GM19467 (cell line): ENCODE measurements around the gene MAN1C1.

Source experiments
- ATAC-seq: cut with Tn5 transposase; IDR thresholded peaks from one replicate; pipeline ENCODE4 v1.9.1; 2021; ENCODE audit warnings: mild to moderate bottlenecking, moderate library complexity; ENCODE audit not compliant: unreplicated experiment

The MAN1C1 gene

DNA sequence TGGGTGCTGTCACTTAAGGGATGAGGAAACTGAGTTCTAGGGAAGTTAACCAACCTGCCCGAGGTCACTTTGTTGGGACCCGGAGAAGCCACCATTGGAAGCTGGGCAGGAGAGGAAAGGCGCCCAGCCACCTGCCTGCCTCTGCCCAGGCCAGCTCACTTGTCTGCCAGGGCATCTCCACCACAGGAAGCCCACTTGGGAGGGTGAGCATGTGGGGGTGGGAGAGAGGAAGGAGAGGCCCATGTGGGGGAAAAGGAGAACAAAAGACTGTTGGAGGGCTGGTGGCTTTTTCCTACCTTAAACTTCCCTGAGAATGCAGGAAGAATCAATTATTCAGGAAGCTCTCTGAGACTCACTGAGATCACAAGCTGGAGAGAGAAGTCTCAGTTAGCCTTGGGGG is 139.6 kb downstream of the MAN1C1 start:
- ATAC-seq: no peak

DNA sequence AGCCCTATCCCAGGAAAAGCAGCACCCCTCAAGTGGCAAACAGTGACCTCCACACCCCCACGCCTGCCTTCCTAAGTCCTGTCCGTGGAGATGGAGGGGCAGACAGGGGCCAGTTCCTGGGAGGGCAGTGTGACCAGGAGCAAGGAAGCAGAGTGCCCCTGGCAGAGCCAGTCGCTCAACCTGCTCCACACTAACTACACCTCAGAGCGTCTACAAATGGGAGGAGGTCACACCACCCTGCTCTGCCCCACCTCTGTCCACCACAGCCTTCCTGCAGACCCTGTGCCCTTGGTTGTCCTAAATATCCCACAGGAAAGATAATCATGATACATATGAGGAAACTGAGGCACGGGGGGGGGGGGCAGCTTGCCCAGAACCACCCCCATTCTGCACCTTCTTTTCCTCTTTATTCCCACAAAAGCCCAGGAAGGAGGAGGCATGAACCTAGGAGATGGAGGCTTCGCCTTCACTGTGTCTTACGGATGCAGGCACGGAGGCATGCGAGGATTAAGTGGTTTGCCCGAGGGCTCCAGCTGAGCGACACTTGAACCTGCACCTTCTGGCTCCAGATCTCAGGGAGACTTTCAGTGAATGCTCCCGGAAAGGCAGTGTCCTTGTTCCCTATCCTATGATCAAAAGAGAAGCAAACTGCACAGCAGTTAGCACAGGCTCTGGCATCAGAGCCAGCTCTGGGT is 140.7 kb downstream of the MAN1C1 start:
- no peak for ATAC-seq

DNA sequence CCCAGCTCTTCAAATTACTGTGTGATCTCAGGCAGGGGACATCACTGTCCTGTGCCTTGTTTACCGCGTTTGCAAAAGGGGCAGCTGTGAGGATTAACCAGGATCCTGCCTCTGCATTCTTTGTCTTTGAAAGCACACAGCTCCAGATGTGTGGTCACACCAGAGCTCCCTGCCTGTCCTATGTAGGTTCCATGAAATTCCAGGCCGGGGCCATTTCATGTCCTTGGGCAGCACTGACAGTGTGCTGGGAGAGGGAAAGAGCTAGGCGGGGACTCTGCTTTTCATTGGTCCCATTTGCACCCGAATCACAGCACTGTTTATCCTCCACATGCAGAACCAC is 141.2 kb downstream of the MAN1C1 start:
- ATAC-seq: no peak

DNA sequence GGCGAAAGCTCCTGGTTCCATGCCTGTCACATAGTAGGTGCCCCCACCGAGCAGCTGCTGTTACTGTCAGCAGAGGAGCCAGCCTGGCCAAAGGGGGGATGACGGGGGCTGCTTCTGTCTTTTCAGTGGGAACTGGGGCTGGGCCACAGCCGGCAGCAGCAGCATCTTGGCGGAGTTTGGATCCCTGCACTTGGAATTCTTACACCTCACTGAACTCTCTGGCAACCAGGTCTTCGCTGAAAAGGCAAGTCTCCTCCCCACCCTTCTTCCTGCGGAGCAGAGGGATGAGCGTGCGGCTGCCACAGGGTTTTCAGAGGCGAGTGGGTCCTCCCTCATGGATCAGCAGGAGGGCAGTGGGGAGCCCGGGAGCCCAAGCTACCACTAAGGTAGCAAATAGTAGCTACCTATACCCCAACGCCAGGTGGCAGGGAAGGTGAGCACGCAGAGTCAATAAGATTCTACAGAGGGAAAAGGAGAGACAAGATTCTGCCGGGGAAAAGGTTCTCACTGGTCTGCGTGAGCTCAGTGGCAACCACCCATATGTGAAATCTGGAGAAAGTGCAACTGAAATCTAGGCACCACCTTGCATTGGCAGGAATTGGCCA is 142.0 kb downstream of the MAN1C1 start:
- ATAC-seq: no peak

DNA sequence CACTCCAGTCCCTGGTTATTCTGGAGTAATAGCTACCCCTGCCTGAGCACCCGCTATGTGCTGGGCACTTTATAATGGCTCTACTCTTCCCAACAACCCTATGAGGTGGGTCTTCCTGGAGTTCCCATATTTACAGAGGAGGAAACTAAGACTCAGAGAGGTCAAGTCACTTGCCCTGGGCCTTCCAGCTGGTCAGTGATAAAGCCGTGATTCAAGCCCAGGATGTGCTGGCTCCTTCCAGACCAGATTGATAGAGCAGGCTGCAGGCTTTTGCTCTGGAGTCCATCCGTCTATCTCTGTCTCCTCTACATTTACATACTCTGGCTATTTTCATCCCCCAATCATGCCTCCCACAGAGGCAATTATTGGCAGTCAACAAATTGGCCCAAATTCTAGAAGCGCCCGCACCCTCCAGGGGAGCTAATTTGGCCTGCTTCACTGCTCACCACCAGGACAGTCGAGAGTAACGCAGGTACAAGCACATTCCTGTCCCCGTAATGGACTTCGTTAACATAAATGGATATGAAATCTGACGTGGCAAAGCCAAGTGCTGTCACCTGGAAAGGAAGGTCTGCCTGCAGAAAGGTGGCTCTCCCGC is 143.6 kb downstream of the MAN1C1 start:
- no peak for ATAC-seq

DNA sequence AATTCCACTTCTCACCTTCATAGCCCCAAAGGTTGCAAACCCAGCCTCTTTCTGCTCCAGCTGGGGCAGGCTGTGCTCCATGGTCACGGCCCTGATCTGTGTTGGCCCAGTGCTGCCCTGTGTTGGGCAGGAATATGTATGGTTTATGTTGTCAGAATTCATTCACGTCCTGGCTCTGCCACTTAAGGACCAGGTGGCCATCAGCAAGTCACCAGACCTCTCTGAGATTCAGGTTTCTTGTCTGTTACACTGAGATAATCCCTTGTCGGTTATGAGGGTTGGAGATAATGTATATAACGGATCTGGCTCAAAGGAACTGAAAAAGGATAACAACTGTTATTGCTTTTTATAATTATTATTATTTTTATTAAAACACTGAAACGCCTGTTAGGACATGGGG is 144.3 kb downstream of the MAN1C1 start:
- no peak for ATAC-seq

DNA sequence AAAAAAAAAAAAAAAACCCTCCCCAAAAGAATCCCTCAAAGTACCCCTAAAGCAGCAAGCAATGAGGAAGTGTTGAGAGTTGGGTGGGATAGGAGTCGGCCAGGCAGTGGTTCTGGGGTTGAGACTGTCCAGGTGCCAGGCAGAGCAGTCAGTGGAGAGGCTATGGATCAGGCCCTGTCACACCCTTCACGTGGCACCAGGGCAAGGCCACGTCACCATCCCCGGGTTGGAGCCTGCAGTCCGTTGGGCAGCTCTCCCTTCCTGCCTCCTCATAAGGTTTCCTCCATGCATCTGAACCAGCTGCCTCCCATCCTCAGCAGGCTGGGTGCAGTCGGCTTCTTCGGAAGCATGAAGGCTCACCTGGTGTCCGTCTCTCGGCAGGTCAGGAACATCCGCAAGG is 146.9 kb downstream of the MAN1C1 start:
- no peak for ATAC-seq

DNA sequence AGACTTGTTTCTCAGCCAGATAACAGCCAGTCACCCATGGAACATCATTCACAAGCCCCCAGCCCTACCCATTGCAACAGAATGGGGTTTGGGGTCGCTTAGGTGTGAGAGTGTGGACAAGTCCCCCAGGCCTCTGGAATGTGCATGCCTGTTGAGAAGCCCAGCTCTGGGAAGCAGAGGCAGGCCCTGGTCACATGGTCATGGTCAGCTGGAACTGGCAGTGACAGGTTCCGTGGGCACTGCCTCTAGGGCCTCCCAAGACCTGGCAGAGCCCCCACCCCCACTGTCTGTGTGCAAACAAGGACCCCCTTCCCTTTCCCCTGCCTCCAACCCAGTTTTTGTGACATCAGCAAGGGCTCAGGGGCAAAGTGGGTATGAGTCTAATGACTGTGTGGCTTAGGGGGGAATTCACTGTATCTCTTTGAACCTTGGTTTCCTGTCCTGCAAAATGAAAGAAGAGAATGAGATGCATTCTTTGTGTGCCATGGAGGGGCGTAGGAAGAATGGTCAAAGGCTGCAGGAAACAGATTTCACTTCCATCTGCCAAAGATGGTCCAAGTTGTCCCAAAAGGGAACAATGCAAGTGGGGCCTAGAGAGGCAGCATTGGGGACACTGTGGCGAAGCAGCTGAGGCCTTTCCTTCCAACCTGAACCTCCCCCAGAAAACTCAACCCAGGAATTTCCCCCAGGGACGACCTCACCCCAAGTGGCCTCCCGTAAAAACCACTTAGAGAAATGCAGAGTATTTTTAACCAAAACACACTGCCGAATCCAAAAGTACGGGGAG is 148.7 kb downstream of the MAN1C1 start:
- no peak for ATAC-seq

DNA sequence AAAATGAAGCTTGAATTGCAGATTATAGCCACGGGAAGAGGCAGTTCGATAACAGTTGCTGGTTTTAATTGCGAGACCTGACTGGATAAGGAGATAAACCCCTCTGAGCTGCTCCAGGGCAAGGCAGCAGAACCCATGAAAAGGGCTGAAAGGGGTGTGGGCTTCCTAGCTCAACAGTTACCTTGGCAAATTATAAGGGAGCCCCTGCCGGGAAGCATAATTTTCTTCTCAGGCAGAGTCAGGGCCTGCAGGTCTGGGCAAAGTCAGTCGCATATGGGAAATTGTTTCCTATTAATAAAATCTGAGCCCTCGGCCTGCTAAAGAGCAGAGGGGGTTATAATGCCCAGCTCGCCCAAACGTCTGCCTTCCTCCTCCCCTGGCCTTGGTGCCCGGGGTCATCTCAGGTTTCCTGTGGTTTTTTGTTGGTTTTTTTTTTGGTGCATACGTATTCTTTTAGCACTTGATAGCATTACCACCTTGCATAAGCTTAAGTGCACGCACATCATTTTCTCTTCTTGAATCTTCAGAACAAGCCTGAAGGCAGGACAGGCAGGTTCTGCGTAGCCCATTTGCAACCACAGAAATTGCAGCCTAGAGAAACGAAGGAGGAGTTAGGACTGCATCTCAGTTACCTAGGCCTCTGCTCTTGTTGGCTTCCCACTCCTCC is 149.5 kb downstream of the MAN1C1 start:
- ATAC-seq: no peak

DNA sequence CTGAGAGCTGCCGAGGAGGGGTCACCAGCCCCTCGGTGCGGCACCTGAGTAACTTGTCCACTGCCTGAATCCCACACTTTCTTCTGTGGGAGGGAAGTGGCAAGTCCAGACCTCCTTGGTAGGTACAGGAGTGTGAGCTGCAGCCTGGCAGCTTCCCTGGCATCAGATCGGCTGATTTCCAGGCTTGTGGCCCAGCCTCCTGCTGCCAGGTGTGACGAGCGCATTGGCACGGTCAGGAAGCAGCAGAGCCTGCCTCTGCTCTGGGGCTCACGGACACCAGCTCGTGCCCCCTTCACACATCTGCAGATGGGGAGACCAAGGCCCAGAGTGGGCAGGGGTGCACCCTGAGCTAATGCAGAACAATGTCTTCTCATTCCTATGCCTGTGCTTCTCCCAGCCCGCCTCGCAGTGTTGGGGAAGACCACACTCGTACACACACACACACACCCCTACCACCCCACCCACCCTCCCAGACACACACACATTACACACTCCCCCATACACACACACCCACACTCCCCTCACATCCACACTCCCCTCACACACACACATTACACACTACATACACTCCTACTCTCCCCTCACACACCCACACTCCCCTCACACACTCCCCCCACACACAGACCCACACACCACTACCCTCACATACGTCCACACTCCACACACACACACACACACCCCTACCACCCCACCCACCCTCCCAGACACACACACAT is 150.3 kb downstream of the MAN1C1 start:
- ATAC-seq: no peak

DNA sequence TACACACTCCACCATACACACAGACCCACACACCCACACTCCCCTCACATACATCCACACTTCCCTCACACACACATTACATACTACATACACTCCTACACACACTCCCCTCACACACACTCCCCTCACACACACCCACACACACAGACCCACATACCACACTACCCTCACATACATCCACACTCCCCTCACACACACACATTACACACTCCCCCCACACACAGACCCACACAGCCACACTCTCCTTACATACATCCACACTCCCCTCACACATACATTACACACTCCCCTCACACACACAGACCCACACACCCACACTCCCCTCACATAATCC is 150.8 kb downstream of the MAN1C1 start:
- no peak for ATAC-seq

DNA sequence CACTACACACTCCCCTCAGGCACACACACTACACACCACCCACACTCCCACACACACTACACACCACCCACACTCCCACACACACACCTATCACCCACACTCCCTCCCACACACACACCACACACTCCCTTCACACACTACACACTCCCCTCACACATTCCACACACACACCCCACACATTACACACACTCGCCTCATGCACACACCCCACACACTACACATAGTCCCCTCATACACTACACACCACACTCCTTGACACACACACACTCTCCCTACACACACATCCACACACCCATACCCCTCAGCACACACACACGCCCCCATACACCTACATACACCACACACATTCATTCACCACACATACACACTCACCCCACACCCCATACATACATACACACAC is 152.4 kb downstream of the MAN1C1 start:
- ATAC-seq: no peak

DNA sequence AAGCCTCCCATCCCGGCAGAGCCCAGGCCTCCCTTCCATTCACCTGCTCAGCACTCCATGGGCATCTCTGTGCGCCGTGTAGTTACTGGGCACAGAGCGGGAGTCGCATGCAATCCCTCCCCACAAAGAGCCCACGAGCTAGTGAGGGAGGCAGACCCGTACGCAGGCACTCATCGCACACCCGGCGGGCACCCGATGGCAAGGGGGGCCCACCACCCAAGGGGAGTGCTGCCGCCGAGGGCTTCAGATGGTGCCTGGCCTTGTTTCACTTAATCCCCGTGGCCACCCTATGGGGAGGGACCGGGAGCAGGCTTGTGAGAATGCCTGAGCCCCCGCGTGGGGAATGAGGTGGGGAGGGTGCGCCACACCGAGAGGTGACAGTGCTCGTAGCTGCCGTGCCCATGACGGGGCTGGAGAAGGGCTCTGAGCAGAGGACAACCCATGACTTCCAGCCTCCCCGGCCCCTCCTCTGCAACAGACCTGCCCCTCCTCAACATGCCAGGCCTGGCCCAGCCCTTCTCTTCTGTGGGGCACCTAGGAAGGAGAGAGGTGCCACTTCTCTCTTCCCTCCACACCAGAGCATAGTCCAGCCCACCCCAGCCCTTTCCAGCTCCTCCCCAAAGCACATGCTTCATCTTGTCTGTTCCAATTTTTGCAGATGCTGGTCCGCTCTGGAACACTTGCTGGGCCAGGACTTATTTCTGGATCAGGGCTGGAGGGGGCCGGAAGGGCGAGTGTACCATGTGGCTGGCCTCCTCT is 153.2 kb downstream of the MAN1C1 start:
- ATAC-seq: no peak

DNA sequence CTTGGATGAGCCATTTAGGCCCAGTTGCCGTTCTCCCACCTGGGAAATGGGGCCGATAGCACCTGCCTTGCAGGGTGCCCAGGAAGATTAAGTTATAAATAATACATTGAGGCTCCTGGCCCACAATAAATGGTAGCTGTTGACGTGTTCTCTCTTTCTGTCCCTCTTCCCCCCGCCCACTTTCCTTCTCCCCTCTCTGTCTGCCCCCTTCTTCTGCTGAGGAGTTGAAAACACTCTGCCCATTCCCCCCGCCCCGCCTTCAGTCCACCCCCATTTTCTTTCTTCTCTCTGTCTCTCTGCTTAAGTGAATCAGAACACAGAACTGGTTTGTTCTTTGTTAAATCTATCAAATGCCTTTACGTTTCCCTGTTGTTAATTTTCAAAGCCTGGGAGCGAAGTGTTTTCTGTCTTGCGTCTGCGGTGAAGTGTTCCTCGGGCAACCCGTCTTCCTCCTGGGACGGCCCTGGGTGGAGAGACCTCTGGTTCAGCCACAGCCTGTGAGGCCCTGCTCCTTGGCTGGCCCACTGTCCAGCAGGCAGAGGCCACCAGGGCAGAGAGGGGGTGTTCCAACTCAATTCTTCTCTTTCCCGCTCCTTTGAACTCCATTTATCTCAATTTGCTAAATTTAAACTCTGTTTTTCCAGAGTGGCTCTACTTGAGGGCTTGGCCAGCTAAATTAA is 154.1 kb downstream of the MAN1C1 start:
- ATAC-seq: no peak

DNA sequence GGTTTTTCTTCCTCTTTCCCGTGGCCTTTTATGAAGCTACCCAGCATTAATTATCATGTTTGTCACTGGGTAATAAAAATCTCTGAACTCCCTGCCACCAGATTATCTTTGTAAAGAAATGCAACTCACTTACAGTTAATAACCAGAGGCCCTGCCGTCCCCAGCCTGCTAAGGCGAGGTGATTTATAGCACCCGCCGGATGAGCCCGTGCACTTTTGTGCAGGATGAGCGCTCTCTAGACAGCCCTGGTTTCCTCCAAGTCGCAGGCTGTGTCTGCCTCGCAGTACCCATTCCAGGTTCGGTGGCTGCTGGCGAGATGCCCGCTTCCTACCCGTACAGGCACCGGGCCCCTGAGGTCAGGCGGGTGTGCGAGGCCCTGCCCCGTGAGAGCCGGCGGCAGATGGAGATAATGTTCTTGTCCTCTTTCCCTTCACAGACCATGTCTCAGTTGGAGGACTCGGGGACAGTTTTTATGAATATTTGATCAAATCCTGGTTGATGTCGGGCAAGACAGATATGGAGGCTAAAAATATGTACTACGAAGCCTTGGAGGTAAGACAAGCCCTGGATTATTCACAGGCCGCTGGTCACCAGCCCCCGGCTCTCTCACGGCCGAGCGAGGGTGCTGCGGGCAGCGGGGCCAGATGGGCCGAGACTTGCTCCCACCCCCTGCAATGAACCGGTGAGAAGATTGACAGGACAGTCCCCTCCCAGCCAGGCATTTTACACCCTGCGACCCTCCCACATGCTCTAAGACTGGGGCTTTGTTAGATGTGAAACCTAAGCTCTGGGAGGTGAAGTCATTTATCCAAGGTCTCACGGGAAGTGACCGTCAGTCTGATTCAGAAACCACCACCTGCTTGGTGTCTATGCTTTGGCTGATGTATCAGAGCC is 154.9 kb downstream of the MAN1C1 start:
- ATAC-seq: no peak

DNA sequence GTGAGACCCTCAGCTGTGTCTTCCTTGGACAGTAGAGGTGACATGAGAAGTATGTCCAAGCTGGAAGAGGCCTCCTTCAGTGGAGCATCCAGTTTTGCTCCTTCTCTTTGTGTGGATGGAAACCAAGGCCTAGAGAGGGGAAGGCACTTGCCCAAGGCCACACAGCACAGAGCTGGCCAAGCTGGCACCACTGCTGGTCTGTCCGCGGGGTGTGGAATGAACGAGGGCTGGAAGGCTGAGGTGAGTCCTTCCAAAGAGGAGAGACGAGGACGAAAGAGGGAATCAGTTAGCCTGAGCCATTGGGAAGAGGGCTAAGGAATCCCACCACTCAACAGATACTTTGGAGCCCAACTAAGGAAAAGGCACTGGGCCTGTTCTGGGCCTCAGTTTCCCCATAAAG is 155.6 kb downstream of the MAN1C1 start:
- no peak for ATAC-seq

DNA sequence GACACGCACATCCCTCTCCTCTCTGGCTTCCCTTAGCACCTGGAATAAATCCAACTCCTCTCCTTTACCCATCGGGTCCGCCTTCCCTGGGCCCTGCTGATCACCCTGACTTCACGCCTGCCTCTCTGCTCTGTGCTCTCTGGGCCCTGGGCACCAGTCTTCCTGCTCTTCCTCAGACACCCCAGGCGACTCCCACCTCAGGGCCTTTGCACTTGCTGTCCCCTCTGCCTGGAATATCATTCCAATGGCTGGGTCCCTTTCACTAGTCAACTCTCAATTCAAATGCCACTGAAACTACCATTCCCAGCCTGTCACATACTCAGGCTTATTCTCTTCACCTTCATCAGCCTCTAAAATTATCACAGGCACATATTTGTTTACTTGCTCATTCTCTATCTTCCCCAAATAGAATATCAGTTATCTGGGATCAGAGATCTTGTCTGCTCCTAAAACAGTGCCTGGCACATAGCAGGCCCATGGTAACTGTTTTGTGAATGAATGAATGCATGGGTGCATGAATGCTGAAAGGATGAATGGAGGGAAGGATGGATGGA is 156.2 kb downstream of the MAN1C1 start:
- no peak for ATAC-seq

DNA sequence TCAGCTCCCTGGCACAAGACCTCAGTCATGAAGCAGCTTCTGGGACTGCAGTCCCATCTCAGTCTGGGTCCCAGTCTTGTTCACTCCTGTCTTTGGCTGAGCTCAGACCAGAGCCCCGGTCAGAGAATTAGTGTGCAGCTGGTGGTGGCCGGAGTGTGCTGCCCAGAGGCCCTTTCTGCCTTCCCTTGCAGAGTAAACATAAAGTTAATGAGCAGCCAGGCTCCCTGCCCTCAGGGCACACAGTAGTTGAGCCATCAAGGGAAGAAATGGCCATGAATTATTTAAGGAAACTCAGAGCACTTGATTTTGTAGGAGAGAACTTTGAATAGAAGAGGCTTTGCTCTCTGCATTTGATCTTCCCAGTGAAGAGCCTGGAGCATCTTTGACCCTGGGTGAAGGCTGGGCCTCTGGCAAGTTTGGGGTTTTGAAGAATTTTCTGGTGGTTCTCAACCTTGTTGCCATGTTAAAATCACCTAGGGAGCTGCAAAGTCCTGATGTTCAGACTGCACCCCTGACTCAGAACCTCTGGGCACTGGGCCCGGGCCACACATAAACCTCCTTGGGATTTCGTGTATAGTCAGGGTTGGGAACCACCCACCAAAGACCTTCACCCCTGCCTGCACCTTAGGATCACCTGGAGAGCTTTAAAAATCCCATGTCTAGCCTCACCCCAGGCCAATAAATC is 157.0 kb downstream of the MAN1C1 start:
- ATAC-seq: no peak
